DND-41 (cell line): ENCODE data around the gene ADAMTS3.

Source experiments
- EZH2 ChIP-seq: IDR thresholded peaks from 3 replicates; pipeline ENCODE4 v1.6.1; 2012; ENCODE audit warnings: borderline replicate concordance, low read depth, mild to moderate bottlenecking, moderate library complexity, low read length, inconsistent platforms; ENCODE audit not compliant: severe bottlenecking
- TF ChIP-seq, protein P1 (sequence below): IDR thresholded peaks from 2 replicates; pipeline ENCODE4 v1.5.1; 2012; ENCODE audit warnings: borderline replicate concordance, low read length, moderate library complexity, mild to moderate bottlenecking; ENCODE audit not compliant: poor library complexity, severe bottlenecking; ENCODE audit errors: extremely low read depth

DNA sequence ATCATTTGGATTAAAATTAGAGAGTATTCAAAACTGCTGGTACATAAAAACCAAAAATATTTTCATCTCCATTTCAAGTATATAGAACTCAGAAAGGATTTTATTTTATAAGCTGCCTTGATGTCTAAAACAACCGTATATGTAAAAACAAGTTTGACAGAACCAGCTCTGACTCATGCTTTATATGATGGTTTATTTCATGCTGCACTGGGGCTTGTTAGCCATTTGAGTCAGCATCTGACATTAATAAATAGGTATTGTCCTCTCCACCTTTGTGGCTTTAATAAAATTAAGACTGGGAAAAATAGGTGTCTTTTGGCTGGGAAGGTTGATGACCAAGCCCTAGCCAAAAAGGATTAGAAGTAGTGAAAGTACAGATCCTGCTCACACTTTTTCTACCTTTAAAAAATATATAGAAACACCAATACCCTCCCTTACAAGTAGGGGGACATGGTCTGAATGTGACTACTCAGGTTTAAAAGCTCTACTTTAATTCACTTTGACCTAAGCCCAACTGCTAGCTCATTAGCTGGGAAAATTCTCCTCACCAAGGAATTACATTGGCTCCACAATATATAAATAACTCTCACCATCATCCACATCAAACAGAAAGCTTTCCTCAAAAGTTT is 228.1 kb downstream of the ADAMTS3 start:
- TF ChIP-seq, protein P1, sequence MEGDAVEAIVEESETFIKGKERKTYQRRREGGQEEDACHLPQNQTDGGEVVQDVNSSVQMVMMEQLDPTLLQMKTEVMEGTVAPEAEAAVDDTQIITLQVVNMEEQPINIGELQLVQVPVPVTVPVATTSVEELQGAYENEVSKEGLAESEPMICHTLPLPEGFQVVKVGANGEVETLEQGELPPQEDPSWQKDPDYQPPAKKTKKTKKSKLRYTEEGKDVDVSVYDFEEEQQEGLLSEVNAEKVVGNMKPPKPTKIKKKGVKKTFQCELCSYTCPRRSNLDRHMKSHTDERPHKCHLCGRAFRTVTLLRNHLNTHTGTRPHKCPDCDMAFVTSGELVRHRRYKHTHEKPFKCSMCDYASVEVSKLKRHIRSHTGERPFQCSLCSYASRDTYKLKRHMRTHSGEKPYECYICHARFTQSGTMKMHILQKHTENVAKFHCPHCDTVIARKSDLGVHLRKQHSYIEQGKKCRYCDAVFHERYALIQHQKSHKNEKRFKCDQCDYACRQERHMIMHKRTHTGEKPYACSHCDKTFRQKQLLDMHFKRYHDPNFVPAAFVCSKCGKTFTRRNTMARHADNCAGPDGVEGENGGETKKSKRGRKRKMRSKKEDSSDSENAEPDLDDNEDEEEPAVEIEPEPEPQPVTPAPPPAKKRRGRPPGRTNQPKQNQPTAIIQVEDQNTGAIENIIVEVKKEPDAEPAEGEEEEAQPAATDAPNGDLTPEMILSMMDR: no peak
- TF ChIP-seq EZH2: no peak
